Choroid plexus epithelial cell (primary cell): ENCODE data around the gene NR2F2.

Experiments
- DNase-seq: peaks from one replicate; pipeline ENCODE4 v3.0.0-alpha.2; 2010; ENCODE audit warnings: low read depth
- H3K4me3 ChIP-seq: 2 replicates; pipeline ENCODE4 v1.5.1; 2011; ENCODE audit warnings: low read depth, mild to moderate bottlenecking, control low read depth, low read length, moderate library complexity
- TF ChIP-seq, protein P1 (sequence below): conservative IDR thresholded peaks from 2 replicates; pipeline ENCODE4 v1.5.1; 2011; ENCODE audit warnings: low read depth, mild to moderate bottlenecking, control low read depth, inconsistent platforms, low read length, moderate library complexity

The NR2F2 gene

GRCh38 chr15:96328181-96328876, 2.2 kb upstream of the NR2F2 start:
- peak overlapping the region; percentile 75 for H3K4me3 ChIP-seq
- DNase-seq = peak; percentile 67
- TF ChIP-seq, protein P1, sequence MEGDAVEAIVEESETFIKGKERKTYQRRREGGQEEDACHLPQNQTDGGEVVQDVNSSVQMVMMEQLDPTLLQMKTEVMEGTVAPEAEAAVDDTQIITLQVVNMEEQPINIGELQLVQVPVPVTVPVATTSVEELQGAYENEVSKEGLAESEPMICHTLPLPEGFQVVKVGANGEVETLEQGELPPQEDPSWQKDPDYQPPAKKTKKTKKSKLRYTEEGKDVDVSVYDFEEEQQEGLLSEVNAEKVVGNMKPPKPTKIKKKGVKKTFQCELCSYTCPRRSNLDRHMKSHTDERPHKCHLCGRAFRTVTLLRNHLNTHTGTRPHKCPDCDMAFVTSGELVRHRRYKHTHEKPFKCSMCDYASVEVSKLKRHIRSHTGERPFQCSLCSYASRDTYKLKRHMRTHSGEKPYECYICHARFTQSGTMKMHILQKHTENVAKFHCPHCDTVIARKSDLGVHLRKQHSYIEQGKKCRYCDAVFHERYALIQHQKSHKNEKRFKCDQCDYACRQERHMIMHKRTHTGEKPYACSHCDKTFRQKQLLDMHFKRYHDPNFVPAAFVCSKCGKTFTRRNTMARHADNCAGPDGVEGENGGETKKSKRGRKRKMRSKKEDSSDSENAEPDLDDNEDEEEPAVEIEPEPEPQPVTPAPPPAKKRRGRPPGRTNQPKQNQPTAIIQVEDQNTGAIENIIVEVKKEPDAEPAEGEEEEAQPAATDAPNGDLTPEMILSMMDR = no peak

GRCh38 chr15:96328877-96329195, 1.7 kb upstream of the NR2F2 start:
- peak overlapping the region; percentile 75 for H3K4me3 ChIP-seq
- TF ChIP-seq, protein P1 = no peak
- DNase-seq = no peak

DNA sequence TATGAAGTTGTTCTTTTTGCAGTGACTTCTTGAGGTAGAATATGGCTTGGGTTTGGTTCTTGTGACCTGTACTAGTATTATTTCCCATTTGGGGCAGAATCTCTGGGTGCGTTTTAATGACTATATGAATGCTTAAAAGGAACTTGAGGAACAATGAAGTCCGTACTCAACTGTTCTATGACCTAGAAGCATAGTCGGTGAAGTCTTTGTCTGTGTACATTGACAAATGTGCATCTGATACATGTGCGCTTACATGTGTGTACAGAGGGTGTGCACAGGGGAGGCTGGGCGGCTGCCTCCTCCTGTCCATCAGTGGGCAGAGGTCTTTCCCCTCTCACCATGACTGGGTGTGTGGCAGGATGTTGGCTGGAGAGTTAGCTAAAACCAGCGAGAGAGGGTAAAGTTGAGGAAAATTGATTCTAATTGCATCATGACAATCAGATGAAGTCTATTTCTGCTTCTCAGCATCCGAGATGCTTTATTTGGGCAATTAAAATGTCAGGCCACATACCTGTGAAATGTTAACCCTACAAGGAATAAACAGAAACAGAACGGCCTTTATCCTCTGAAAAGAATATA, 1.0 kb upstream of the NR2F2 start:
- peak; percentile 76 for DNase-seq
- H3K4me3 ChIP-seq = peak overlapping the region; percentile 75
- TF ChIP-seq, protein P1 = no peak

DNA sequence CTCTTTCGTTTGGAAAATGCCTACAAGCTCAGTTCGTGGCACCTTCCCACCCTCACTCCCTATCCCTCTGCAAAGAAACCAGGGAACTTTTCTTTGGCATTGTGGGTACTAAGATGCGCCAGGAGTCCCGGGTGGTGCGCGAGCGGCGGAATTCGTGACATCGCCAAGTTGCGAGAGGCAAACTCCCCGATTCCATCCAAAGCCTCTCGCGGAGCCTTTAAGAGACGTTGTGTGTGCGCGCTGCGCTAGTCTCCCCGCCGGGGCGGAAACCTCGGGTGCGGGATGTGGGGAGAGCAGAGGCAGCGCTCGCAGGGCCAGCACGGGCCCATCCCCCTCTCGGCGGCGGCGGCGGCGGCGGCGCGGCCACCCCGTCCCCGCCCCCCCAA, 443 bp upstream of the NR2F2 start:
- H3K4me3 ChIP-seq = peak overlapping the region; percentile 75
- peak; percentile 90 for DNase-seq
- TF ChIP-seq, protein P1 = no peak

GRCh38 chr15:96331144-96331944, 844 bp downstream of the NR2F2 start:
- peak overlapping the region; percentile 94 for H3K4me3 ChIP-seq
- TF ChIP-seq, protein P1 = no peak
- peak; percentile 81 for DNase-seq

GRCh38 chr15:96331945-96332636, 1.6 kb downstream of the NR2F2 start:
- DNase-seq = peak; percentile 62
- TF ChIP-seq, protein P1 = no peak
- peak overlapping the region; percentile 94 for H3K4me3 ChIP-seq
